CD4-positive, alpha-beta T cell treated with Interleukin-17A for 4 hours (primary cell): Measurements from ENCODE around the gene CYP2D6.
"Not testable (repeated sequence)": the region's sequence is repeated elsewhere in the genome, so short reads cannot be mapped to it uniquely, and the experiment has no call there.

ENCODE experiments used
- DNase-seq: peaks from one replicate; pipeline ENCODE4 v3.0.0-alpha.2; 2020; ENCODE audit warnings: mixed read lengths

CYP2D6 gene

DNA sequence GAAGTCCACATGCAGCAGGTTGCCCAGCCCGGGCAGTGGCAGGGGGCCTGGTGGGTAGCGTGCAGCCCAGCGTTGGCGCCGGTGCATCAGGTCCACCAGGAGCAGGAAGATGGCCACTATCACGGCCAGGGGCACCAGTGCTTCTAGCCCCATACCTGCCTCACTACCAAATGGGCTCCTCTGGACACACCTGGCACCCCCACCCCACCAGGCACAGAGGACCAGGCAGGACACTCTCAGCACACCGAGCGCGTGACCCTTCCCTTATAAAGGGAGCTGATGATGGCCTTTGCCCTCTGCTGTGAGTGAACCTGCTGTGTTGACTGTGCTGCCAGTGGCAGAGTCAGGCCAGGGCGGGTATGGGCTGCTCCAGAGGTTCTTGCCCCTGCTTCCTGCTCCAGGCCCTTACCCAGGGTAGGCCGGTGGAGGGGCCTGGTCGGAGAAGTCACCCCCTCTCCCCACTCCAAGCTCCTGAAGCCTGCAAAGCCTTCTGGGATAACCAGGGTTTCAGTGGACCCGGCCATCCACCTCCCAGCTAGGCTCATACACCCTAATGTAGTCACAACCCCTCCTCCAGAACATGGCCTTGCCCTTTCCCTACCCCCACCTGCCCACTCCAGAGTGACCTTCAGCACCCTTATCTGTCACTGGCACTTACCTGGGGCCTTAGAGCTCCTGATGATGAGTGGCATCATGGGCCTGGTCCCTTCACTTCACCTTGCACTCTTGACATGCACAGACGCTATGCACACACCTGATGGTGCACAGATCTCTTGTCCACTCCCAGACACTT is at the start of gene CYP2D6:
TSS of gene CYP2D6 (minus strand) at position 172 of the 793 bp plus-strand sequence. CDS start at position 153, 19 bp downstream.
- DNase-seq, result not testable (repeated sequence)

DNA sequence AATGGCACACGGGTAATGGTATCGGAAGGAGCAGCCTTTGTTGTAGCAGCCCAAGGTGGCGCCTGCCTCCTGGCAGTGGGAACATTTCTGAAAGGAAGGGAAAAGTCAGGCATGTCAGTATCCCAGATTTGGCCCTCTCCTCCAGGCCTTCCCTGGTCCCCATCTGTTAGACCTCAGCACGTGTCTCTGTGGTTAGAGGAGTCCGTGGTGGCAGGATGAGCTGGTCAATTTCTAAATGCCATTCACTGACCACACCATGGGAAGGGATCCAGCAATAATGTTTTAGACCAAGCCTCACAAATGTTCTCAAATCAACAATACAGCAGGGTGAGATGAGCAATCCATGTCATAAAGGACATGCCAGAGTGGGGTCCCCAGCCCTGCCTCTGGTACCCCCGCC is 49.0 kb upstream of the CYP2D6 start:
- DNase-seq, result no peak

DNA sequence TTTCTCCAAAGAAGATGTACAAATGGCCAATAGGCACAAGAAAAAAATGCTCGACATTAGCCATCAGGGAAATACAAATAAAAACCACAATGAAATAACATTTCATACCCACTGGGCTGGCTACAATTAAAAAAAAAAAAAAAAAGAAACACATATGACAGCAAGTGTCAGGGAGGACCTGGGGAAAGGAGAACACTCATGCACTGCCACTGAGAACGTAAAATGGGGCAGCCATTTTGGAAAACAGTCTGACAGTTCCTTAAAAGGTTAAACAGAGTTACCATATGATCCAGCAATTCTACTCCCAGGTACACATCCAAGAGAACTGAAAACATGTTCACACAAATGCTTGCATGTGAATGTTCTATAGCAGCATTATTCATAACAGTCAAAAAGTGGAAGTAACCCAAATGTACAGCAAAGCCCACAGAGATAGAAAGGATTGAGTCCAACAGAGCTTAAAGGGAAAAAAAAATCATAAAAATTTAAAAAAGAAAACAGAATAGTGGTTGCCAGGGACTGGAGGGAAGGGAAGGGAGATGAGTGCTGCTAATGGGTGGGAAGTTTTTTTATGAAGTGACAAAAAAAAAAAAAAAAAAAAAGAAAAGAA is 48.4 kb upstream of the CYP2D6 start:
- DNase-seq, result no peak

DNA sequence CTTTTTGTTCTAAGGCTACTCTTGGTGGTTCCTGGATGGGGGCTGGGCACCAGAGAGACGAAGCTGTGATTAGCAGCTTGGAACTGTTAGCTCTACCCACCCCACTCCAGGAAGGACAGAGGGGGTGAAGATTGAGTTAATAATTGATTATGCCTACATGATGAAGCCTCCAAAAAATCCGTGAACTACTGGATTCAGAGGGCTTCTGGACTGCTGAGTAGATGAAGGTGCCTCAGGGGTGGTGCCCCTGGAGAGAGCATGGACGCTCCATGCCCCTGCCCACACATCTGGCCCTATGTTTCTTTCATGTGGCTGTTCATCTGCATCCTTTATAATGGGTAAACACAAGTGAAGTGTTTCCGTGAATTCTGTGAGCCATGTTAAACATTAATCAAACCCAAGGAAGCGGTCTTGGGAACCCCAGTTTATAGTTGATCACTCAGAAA is 47.3 kb upstream of the CYP2D6 start:
- no peak for DNase-seq

DNA sequence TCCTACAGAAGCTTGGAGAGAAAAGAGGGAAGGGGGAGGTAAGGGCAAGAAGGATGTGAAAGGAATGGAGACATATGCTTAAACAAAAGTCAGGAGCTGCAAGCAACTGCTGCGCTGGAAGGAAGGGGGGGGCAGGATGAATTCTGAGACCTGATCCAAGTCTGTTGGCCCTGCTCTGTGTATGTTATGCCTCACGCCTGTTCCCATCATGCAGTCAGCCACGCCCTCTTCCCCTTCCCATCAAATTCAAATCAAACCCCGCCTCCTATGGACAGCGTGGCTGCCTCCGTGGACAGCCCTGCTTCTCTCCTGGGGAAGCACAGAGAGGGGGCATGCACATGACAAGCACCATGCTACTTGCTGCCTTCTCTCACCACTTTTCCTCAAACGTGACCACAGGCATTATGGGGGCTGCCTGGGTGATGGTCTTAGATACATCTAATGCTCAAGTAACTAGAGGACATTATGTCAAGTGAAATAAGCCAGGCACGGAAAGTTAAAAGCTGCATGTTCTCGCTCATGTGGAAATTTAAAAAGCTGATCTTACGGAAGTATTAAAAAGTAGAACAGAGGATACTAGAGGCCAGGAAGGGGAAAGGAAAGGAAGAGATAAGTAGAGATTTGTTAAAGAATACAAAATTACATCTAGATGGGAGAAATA is 45.8 kb upstream of the CYP2D6 start:
- no peak for DNase-seq

DNA sequence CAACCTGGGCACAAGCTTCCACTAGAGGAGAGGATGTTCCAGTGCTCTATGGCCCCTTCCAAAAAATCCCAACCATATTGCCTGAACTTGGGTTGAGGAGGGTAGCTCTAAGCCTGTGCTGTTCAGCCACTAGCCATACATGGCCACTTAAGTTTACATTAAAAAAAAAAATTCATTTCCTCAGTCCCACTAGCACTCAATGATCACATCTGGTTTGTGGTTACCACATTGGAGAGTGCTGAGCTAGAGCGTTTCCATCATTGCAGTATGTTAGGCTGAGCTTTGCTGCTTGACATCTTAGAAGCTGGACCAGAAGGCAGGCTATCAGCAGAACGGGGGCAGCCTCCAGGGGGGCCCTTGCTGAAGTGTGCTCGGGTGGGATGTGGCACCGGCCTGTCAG is 43.5 kb upstream of the CYP2D6 start:
- no peak for DNase-seq

DNA sequence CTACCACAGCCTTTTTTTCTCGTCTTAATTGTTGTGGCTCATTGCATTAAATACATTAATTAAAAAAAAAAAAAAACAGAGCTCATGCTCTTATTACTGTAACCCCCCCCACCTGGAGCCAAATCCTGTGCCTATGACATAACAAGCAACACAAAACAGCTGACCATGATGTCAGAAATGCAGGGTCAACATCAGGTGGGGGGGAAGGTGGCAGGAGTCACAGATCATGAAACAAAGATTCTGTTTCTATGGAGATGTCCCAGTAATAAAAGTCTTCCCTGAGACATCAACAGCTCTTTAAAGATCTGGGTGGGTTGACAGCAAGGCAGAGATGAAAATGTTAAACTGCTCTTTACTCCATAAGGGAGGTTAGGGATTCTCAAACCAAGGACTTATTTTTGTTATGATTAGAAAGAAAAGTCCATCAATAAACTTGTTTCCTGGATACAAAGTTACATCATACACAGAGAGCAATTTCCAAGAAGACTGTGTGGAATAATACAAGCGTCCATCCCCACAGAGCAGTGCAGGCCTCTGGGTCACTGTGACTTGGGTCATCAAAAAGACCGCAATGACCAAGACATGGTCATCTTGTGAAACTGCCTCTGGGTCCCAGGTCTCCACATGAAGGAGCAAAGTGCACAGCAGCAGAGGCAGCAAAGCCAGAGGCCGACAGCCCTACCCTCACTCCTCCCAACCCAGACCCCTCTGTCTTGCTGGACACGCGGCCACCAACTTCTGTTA is 42.7 kb upstream of the CYP2D6 start:
- DNase-seq, result no peak

DNA sequence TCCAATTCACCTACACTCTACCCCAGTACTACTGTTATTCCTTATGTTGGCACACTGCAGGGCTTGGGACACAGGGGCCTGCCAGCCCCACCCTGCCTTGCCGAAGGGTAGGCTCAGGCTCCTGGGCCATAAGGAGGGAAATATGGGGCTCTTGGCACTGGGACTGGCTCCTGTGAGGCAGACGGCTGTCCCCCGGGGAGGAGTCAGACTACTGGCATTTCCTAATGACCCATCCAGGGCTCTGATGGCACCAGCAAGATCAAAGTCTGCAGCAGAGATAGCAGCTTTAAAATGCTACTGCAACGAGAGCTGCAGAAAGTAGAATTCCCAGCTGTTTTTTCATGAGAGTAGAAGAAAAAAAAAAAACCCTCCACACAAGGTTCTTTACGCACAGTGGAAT is 42.2 kb upstream of the CYP2D6 start:
- no peak for DNase-seq

DNA sequence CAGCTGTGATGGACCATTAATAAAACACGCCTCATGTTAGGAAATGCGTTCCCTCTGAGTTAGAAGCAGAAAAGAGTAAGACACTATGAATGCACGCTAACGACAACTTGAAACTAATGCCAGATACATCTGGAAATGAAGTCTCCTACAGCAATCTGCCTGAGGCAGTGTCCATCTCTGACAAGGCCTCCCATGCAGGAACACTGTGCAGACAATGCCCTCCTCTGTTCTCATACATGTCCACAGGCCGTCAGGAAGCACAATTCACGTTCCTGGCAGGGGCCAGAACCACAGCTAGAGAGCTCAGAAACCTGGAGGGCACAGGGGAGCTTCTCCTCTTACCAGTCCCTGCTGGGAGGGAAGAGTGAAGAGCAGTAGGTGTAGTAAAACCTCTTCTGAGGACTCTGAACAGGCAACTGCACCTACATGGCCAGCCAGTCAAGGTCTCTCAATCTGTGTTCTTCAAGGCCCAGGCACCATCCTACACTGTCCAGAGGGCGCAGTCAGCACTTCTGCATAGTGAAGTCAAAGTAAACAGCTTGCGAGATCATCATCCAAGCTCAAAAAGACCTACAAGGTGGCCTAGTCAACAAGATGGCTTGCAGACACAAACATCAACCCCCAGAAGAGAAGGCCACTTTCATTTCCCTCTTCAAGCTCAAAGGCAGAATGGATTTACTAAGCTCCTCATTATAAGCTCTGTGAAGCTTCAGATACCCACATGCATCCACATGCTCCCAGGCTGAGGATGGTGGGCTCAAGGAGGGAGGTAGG is 41.5 kb upstream of the CYP2D6 start:
- DNase-seq, result no peak

DNA sequence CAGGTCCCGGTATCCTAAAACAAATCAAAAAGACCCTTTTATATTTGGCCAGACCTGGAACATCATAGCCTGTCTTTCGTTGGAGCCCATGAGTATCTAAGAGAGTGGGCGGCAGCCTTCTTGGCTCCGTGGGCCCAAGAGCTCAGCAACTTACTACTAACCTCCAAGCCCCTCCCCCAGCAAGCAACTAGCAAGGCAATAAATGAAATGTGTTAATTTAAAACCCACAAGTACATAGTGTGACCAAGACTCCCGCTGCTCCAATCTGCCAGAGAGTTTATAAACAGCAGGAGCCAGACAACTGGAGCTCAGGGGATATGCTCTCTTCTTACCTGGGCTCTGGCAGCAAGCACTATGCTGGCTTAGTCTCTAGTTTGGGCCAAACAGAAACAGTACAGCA is 40.8 kb upstream of the CYP2D6 start:
- no peak for DNase-seq

DNA sequence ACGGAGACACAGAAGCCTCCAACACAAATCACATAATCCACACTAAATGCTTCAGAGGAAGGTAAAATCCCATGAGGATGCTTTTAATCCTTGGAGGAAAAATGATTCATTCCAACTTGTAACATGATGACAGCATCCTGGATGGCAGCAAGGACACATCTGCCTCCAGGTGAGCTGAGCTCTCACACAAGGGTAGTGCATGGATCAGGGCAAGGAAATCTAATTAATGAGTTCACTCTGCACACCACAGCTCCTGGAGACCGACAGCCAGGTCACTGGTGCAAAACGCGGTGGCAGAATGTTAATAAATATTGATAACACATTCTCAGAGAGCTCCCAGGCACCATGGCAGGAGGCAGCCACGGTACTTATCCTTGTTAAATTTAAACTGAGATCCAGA is 40.3 kb upstream of the CYP2D6 start:
- DNase-seq, result no peak

DNA sequence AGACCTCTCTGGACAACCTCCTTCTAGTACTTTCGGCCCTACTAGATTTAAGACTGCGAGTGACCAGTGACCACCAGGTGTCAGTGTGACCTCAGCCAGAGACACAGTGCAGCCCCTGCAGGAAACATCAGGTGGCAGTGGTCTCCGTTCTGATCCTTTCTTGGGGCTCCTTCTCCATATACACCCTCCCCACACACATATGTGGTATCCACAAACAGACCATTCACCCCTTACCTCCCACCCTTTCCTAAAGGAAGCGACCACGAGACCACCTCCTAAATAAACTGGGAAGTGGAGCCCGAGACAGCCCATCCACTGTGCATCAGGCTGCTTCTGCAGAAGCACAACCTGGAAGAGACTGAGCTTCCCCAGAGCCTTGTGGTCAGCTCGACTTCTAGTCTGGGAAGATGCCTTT is 38.5 kb upstream of the CYP2D6 start:
- peak; percentile 84 for DNase-seq

DNA sequence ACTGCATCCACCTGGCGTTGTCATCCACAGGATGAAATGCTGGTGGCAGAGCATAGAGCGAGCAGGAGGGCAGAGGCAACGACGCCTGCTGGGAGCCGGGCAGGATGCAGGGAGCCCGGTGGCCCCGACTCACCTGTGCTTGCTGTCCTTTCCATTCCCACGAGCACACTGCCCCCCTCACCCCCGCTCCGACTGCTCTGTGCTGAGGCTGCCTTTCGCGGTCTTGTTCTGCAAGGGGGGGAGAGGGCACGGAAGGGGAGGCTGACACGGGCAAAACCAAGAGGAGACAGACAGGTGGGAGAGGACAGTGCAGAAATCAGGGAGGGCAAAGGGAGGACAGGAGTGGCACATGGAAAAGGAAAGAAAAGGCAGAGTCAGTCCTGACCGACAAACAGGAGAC is 37.9 kb upstream of the CYP2D6 start:
- DNase-seq, result no peak

DNA sequence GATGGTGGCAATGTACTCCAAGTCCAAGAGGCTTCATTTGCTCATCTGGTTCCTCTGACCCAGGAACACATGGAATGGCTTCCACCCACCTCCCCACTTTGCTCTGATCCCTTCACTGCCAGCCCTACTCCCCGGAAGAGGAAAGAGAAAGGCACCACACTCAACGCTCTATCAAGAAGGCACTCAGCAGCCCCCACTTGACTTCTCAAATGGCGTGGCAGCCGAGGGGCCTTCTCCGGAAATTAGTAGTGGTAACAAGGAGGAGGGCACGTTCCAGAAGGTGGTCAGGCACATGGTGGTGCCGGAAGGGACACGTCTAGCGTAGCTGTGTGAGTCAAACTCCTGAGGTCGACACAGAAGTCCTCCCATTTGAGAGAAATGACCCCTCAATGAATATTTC is 36.5 kb upstream of the CYP2D6 start:
- no peak for DNase-seq

DNA sequence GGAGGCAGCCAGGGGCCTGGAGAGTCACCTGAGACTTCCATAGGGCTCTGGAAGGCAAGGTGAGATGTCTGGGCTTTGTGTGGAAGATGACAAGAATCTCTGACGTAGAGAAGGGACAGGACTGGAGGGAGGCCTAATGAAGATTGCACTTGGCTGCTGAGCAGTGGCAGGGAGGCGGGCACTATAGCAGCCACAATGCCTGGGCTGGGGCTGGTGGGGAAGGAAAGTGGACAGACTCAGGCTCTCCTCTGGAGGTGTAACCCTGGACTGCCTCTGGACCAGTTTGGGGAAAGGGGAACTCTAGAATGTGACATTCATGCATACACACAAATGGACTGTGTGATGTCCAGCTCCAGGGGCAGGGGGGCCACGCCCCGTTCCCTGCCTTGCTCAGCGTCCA is 34.3 kb upstream of the CYP2D6 start:
- DNase-seq, result no peak

DNA sequence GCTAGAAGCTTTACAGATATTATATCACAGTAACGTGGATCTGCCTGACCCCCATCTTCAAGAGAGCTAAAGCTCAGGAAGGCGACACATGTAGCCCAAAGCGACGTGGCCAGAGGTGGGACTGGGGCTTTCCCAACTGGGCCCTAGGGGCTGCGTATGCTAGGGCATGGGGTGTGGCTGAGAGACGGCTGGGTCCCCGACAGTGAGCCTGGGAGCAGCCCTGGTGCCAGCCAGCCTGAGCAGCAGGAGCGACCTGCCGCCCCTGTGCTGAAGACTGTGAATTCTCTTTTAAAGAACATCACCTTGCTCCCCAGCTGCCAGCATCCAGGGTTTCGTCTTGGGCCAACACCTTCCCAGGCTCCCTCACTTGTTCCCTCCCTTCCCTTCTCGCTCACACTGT is 32.9 kb upstream of the CYP2D6 start:
- no peak for DNase-seq

DNA sequence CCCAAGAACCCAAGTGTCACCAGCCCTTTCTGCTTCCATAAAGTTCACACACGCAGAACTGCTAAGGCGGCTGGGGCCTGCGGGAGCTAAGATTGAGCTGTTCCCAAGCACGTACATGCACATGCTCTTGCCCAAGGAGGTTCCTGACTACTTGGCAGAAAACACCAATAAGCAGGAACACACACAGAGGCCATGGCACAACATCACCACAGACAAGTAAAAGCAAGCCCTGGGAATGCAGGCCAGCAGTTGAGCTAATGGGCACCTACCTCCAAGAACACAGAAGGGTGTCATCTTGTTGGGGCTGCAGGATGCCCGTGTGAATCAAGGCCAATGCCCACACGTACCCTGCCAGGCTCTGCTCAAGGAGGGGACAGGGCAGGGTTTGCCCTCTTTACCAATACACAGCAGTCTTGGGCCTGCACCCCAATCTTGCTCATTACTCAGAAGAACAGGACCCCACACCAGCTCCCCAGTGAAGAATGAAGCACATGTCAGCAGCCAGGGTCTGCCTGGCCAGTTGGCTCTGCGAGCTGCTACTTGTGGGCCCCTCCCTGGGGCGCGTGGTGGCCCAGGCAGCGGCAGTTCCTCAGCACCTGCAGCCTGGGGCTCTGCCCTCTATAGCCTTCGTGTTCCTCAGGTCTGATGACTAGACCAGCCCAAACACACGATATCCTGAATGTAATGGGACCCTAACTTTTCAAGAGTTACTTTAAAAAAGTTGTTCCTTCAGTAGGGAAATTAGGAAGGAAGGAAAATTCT is 32.3 kb upstream of the CYP2D6 start:
- DNase-seq, result no peak

DNA sequence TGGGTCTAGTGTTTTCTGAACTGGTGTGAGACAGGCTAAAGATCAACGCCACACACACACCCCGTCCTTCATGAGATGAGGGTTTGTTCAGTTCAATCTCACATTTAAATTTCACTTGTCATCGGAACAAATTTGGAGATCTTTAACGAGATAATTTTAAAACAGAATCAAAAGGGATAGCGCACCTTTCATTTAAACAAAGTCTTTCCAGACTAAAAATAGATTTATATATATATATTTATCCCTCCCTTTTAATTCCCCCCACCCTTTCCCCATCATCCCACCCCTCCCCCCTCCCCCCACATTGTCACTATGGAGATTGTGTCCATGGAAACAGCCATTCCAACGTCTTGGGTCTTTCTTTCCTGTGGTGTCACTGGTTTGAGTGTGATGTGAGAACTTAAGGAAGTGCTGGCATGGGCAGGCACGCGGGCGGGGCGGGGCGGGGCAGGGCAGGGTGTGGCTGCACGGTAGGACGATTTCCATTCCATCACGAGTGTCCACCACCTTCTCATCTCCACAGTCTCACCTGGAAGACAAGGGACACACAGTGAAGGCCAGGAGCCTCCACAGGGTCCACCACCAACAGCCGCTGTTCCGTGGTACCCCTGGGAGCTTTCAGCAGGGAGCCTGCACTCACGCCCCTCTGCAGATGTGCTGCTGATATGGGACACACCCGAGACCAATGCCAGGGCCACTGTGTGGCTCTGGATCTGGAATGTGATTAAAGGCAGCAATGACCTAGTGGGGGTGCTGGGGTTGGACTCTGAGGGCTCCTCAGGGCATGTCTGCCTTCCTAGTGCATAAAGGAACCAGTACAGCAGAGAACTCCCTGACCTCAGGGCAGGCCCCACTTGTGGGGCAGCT is 30.5 kb upstream of the CYP2D6 start:
- DNase-seq, result no peak

DNA sequence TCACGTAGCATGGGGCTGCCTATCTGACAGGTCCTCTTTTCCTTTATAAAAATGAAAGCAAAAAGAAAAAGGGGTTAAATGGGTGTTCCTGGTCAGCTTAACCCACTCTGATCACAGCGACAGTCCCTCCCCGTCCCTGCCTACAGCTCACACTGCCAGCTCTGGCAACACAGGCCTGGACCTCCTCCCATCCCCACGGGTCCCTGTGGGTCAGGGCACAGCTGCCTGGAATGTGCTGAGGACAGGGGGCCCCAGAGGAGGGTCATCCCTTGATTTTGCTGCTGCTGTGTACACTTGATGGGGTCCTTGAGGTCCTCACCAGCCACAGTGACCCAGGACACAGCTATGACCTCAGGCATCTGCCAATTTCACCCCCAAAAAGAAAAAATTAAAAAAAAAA is 29.6 kb upstream of the CYP2D6 start:
- no peak for DNase-seq

DNA sequence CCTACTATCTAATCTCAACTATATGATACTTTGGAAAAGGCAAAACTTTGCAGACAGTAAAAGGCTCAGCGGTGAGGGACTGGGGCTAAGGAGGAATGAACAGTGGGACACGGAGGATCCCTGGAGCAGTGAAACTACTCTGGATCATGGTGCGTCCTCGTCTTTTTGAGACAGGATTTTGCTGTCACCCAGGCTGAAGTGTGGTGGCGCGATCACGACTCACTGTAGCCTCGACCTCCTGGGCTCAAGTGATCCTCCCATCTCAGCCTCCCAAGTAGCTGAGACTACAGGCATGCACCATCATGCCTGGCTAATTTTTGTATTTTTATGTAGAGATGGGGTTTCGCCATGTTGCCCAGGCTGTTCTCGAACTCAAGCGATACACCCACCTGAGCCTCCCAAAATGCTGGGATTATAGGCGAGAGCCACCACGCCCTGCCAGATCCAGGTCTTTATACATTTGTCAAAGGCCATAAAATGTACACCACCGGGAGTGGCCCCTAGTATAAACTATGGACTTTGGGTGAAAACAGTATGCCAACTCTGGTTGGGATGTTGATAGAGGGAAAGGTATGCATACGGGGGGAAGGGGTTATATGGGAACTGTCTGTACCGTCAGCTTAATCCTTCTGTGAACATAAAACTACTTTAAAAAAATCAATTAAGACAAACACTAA is 28.0 kb upstream of the CYP2D6 start:
- DNase-seq, result no peak
